AG04450 (cell line): ENCODE results near the gene SUCLG2. TPM values are rescaled to one million over a fixed set of nuclear protein-coding genes. Genes with fewer than 3 reads are reported as not detected.

Experiments used
- CTCF ChIA-PET: fragments of 300-600, 350-600 bp; formaldehyde crosslinking; extraction: SDS; loops from one replicate; lab custom pipeline; 2022; ENCODE audit warnings: antibody characterized with exemption, inconsistent platforms; lab: Charles Lee
- POLR2A ChIA-PET: fragments of 350-600 bp; formaldehyde crosslinking; extraction: SDS; loops from one replicate; lab custom pipeline; 2021; ENCODE audit warnings: antibody characterized with exemption, inconsistent platforms; lab: Yijun Ruan, JAX
- DNase-seq: peaks from one replicate; pipeline ENCODE4 v3.0.0-alpha.2; 2011; ENCODE audit warnings: low read depth, low spot score
- H3K27ac ChIP-seq: one replicate; pipeline ENCODE4 v1.5.1; 2012; ENCODE audit warnings: low read depth, low read length, control low read depth
- H3K27me3 ChIP-seq: one replicate; pipeline ENCODE4 v1.6.0; 2012; ENCODE audit warnings: low read length; ENCODE audit not compliant: control insufficient read depth, insufficient read depth
- H3K4me3 ChIP-seq: 2 replicates; pipeline ENCODE4 v1.5.1; 2011; ENCODE audit warnings: mild to moderate bottlenecking, low read depth, low read length, control low read depth
- H3K9me3 ChIP-seq: 2 replicates; pipeline ENCODE4 v1.5.1; 2012; ENCODE audit warnings: low read length; ENCODE audit not compliant: control insufficient read depth, insufficient read depth
- polyA plus RNA-seq: library from polyadenylated mRNA; depleted of rRNA; stranded (reverse); fragments of >200 nt; gene quantifications from 2 replicates; pipeline ENCODE4 v1.2.3, GENCODE V29; 2011
- TF ChIP-seq, protein P1 (sequence below): IDR thresholded peaks from 2 replicates; pipeline ENCODE4 v1.5.1; 2011; ENCODE audit warnings: low read depth, low read length, control low read depth, inconsistent platforms

Gene SUCLG2
- polyA plus RNA-seq, 1 experiment: 54.2 TPM

DNA sequence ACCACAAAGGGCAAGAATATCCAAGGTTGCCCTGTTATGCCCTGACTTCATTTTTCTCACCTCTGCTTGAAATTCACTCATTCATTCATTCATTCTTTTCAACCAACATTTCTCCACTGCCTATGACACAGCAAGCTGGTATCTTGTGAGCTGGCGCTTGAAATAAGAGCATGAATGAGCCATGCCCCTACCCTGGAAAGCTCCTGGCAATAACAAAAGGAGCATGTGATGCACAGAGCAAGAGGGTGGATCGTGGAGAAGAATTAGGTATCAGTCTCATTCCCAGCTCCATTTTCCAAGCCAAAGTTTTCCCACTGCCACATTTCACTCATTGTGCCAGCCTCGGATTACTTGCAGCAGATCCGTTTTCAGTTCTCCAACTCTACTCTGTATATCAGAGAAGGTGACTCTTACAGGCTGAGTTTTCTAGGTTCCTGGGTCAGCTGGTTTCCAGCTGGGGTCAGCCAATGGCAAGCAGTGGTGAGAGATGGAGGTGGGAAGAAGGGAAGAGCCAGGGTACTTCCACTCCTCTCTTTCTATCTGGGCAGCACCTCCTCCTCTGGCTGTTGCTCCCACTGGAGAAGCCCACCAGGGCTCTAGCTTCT lies 144.8 kb downstream of the SUCLG2 start:
- H3K9me3 ChIP-seq: no peaks in the 10 kb centered on the region
- TF ChIP-seq, protein P1, sequence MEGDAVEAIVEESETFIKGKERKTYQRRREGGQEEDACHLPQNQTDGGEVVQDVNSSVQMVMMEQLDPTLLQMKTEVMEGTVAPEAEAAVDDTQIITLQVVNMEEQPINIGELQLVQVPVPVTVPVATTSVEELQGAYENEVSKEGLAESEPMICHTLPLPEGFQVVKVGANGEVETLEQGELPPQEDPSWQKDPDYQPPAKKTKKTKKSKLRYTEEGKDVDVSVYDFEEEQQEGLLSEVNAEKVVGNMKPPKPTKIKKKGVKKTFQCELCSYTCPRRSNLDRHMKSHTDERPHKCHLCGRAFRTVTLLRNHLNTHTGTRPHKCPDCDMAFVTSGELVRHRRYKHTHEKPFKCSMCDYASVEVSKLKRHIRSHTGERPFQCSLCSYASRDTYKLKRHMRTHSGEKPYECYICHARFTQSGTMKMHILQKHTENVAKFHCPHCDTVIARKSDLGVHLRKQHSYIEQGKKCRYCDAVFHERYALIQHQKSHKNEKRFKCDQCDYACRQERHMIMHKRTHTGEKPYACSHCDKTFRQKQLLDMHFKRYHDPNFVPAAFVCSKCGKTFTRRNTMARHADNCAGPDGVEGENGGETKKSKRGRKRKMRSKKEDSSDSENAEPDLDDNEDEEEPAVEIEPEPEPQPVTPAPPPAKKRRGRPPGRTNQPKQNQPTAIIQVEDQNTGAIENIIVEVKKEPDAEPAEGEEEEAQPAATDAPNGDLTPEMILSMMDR: no peak
- CTCF ChIA-PET: interaction anchor here (0.5 to 1.1 kb wide), 3 partner anchors 20 to 1205 kb away, joined by 3 to 4 read pairs (median 4); no protein-coding TSS in a partner anchor
- POLR2A ChIA-PET: no interaction called here
- H3K4me3 ChIP-seq: no peak overlapping the region
- no peak overlapping the region for H3K27ac ChIP-seq
- DNase-seq: no peak
- no peaks in the 10 kb centered on the region for H3K27me3 ChIP-seq

DNA sequence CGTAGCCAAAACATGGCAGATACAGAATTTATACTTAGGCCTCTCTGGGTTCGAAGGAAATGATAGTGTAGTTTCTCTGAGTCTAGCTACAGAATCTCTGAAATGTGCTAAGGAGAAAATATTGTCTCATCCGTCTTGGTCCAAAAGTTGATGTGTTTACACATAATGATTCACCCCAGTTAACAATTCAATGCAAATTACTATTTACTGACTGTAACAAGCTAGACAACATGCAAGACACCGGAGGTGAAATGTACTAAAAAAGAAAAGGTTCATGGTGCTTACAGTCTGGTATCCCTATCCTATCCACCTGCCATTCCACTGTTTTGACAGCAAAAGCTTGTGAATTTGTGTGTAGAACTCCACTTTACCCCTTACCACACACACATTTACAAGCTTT lies 146.8 kb downstream of the SUCLG2 start:
- ChIA-PET POLR2A (no interaction called here), CTCF (interaction anchor here (0.9 to 1.5 kb wide), 3 partner anchors 11 to 283 kb away, joined by 3 to 4 read pairs (median 3); no protein-coding TSS in a partner anchor)
- H3K9me3 ChIP-seq: no peaks in the 10 kb centered on the region
- no peak overlapping the region for H3K27ac ChIP-seq
- no peaks in the 10 kb centered on the region for H3K27me3 ChIP-seq
- no peak overlapping the region for H3K4me3 ChIP-seq
- no peak for DNase-seq
- TF ChIP-seq, protein P1: no peak

DNA sequence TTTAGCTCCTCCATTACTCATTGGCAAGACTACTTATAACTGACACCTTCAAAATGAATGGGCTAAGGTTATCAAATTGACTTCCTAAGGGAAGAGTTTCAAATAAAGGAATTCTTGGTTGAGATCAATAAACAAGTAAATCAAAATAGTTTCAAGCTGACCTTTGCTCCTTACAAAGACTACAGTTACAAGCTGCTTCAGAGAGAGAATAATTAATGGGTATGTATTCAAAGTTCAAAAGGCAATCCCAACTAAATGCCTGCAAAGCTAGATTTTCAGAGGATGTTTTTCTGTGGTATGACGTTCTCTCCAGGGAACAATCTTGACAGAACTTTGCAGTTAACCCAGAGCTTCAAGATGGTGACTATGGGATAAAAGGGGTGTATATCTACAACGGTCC lies 153.7 kb downstream of the SUCLG2 start:
- no peak overlapping the region for H3K27ac ChIP-seq
- ChIA-PET POLR2A (no interaction called here), CTCF (interaction anchor here (0.6 kb wide), 1 partner anchor 99 kb away, joined by 3 read pairs; no protein-coding TSS in a partner anchor)
- TF ChIP-seq, protein P1: no peak
- no peaks in the 10 kb centered on the region for H3K9me3 ChIP-seq
- DNase-seq: no peak
- H3K4me3 ChIP-seq: no peak overlapping the region
- H3K27me3 ChIP-seq: no peaks in the 10 kb centered on the region

DNA sequence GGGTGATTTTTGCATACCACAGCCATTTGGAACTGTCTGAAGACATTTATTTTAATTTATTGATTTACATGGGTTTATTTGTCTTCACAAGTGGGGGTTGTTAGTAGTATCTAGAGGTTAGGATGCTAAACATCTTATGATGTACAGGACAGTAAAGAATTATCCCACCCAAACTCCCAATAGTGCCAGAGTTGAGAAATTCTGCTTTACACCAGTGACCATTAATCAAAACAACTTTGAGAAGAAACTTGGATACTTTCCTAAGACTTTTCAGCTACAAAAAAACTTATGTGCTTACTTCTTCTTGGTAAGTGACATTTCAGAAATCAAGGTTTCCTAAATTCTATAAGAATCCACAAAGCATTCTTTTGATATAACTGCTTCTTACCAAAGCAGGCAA lies 156.7 kb downstream of the SUCLG2 start:
- ChIA-PET POLR2A (no interaction called here), CTCF (interaction anchor here (1.7 kb wide), 1 partner anchor 8 kb away, joined by 3 read pairs; no protein-coding TSS in a partner anchor)
- DNase-seq: no peak
- no peaks in the 10 kb centered on the region for H3K27me3 ChIP-seq
- H3K9me3 ChIP-seq: no peaks in the 10 kb centered on the region
- no peak overlapping the region for H3K27ac ChIP-seq
- TF ChIP-seq, protein P1: no peak
- H3K4me3 ChIP-seq: no peak overlapping the region

DNA sequence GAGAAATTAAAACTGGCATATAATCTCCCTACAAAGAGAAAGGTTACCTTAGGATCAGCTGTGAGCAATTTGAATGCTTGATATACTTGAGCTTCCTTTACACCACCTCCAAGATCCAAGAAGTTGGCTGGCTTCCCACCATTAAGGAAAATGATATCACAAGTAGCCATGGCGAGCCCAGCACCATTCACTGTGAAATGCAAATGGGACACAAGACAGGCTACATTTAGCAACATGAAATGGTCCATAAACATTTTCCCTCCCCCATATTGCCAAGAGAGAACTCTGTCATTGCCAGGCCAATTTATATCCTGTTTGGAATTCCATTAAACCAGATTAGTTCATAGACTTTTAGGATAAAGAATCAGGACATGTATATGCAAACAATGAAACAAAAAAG lies 158.7 kb downstream of the SUCLG2 start:
- POLR2A ChIA-PET: interaction anchor here (0.6 kb wide), 1 partner anchor 1366 kb away, joined by 5 read pairs; no protein-coding TSS in a partner anchor
- TF ChIP-seq, protein P1: no peak
- CTCF ChIA-PET: interaction anchor here (0.7 to 1.7 kb wide), 2 partner anchors 10 to 240 kb away, joined by 3 read pairs; no protein-coding TSS in a partner anchor
- no peak for DNase-seq
- no peak overlapping the region for H3K4me3 ChIP-seq
- H3K9me3 ChIP-seq: no peaks in the 10 kb centered on the region
- H3K27ac ChIP-seq: no peak overlapping the region
- no peaks in the 10 kb centered on the region for H3K27me3 ChIP-seq
